HCT116 (cell line): Measurements from ENCODE around the gene CACNA1C. TPM values are rescaled to one million over a fixed set of nuclear protein-coding genes. Genes with fewer than 3 reads are reported as not detected.

ENCODE experiments used
- ATAC-seq: fragments of 200-7000 bp; cut with Tn5 transposase; 2 replicates; pipeline ENCODE4 v1.9.1; 2020; ENCODE audit warnings: mild to moderate bottlenecking, moderate library complexity
- BruUV-seq: library from RNA; stranded (reverse); fragments of 400-500 nt; replicated peaks from 2 replicates; lab custom pipeline; 2021; lab: Mats Ljungman, UMichigan
- CTCF ChIA-PET: fragments of 300-600 bp; sonication (Branson Sonifier 250); formaldehyde crosslinking; loops from one replicate; lab custom pipeline; 2021; ENCODE audit warnings: antibody characterized with exemption; lab: Charles Lee
- POLR2A ChIA-PET: fragments of 300-600, 350-600 bp; sonication (Branson Sonifier 250); formaldehyde crosslinking; loops from one replicate; lab custom pipeline; 2021; ENCODE audit warnings: antibody characterized with exemption; lab: Charles Lee
- RAD21 ChIA-PET, 2 experiments: fragments of 300-600 bp; sonication (Branson Sonifier 250); formaldehyde crosslinking; loops; one replicate each; lab custom pipeline; 2023; ENCODE audit warnings: low total read pairs in 2 of 2; ENCODE audit not compliant: uncharacterized antibody in 2 of 2, unreplicated experiment in 2 of 2, low non-redundant PET in 1 of 2; lab: Charles Lee
- DNase-seq: peaks from one replicate; pipeline ENCODE4 v3.0.0-alpha.2; 2010; ENCODE audit warnings: low read depth, low spot score
- H2AFZ ChIP-seq: fragments of 200-600 bp; shearing (Covaris generic), sonication (generic); 2 replicates; pipeline ENCODE4 v1.6.1; 2017; ENCODE audit warnings: low read depth, mixed run types, mixed read lengths, antibody characterized with exemption, low read length; ENCODE audit not compliant: poor library complexity, severe bottlenecking
- H3K27ac ChIP-seq: 2 replicates; pipeline ENCODE4 v1.5.1; 2012; ENCODE audit warnings: low read depth, low read length
- H3K27me3 ChIP-seq: fragments of 200-600 bp; sonication (generic); 2 replicates; pipeline ENCODE4 v1.6.1; 2016; ENCODE audit warnings: mixed run types, low read length, mixed read lengths; ENCODE audit not compliant: insufficient read depth
- H3K36me3 ChIP-seq, 2 experiments: fragments of 200-500 bp in 1 of 2; fragments of 200-600 bp in 1 of 2; sonication (Bioruptor generic) in 1 of 2; sonication (generic) in 1 of 2; 2 replicates each; pipeline versions ENCODE4 v1.5.1 to v1.6.1; 2014 to 2016; ENCODE audit warnings: low read length in 2 of 2, inconsistent platforms in 1 of 2, mixed read lengths in 1 of 2, mixed run types in 1 of 2; ENCODE audit not compliant: insufficient read depth in 2 of 2, control insufficient read depth in 1 of 2
- H3K4me1 ChIP-seq, 2 experiments: fragments of 200-600 bp in 1 of 2; sonication (generic) in 1 of 2; 2 replicates each; pipeline versions ENCODE4 v1.5.1 to v1.6.1; 2012 to 2017; ENCODE audit warnings: low read length in 2 of 2, inconsistent platforms in 1 of 2, mild to moderate bottlenecking in 1 of 2, mixed read lengths in 1 of 2, mixed run types in 1 of 2, moderate library complexity in 1 of 2; ENCODE audit not compliant: insufficient read depth in 2 of 2, control insufficient read depth in 1 of 2
- H3K4me2 ChIP-seq: fragments of 200-600 bp; sonication (generic); 2 replicates; pipeline ENCODE4 v1.6.1; 2017; ENCODE audit warnings: mixed run types, low read length, mixed read lengths
- H3K4me3 ChIP-seq, 2 experiments: fragments of 200-600 bp in 1 of 2; sonication (generic) in 1 of 2; replicated peaks in 1 of 2; 2 replicates each; pipeline ENCODE4 v1.5.1; 2011 to 2016; ENCODE audit warnings: low read length in 2 of 2, control low read depth in 1 of 2, low read depth in 1 of 2, mild to moderate bottlenecking in 1 of 2, mixed read lengths in 1 of 2, mixed run types in 1 of 2
- H3K79me2 ChIP-seq: fragments of 200-600 bp; sonication (generic); 2 replicates; pipeline ENCODE4 v1.6.1; 2017; ENCODE audit warnings: mild to moderate bottlenecking, mixed run types, low read length, moderate library complexity, mixed read lengths; ENCODE audit not compliant: insufficient read depth
- H3K9ac ChIP-seq: fragments of 200-600 bp; sonication (generic); 2 replicates; pipeline ENCODE4 v1.6.1; 2016; ENCODE audit warnings: low read length, mixed read lengths
- H3K9me2 ChIP-seq: fragments of 200-600 bp; sonication (generic), shearing (Covaris generic); 2 replicates; pipeline ENCODE4 v1.6.1; 2017; ENCODE audit warnings: mixed run types, mild to moderate bottlenecking, moderate library complexity; ENCODE audit not compliant: insufficient read depth
- H3K9me3 ChIP-seq, 2 experiments: fragments of 200-500 bp in 1 of 2; fragments of 200-600 bp in 1 of 2; sonication (Bioruptor generic) in 1 of 2; sonication (generic) in 1 of 2; 2 replicates each; pipeline ENCODE4 v1.6.1; 2014 to 2017; ENCODE audit warnings: low read length in 2 of 2, mixed read lengths in 2 of 2, inconsistent platforms in 1 of 2, low read depth in 1 of 2, mild to moderate bottlenecking in 1 of 2, mixed run types in 1 of 2, moderate library complexity in 1 of 2; ENCODE audit not compliant: control insufficient read depth in 1 of 2, insufficient read depth in 1 of 2
- H4K20me1 ChIP-seq: fragments of 200-600 bp; sonication (generic), shearing (Covaris generic); 2 replicates; pipeline ENCODE4 v1.6.1; 2017; ENCODE audit warnings: mixed run types, mild to moderate bottlenecking, moderate library complexity; ENCODE audit not compliant: insufficient read depth
- ATF3 ChIP-seq: IDR thresholded peaks from 2 replicates; pipeline ENCODE4 v1.6.1; 2012
- CBX3 ChIP-seq: IDR thresholded peaks from 2 replicates; pipeline ENCODE4 v1.6.1; 2012; ENCODE audit warnings: low read depth
- CEBPB ChIP-seq: IDR thresholded peaks from 2 replicates; pipeline ENCODE4 v1.6.1; 2012; ENCODE audit warnings: low read depth
- EGR1 ChIP-seq: IDR thresholded peaks from 2 replicates; pipeline ENCODE4 v1.6.1; 2012; ENCODE audit warnings: low read depth
- EZH2 ChIP-seq: fragments of 200-600 bp; sonication (generic); IDR thresholded peaks from 2 replicates; pipeline ENCODE4 v1.6.1; 2017; ENCODE audit warnings: antibody characterized with exemption, mixed run types
- FOSL1 ChIP-seq: IDR thresholded peaks from 2 replicates; pipeline ENCODE4 v1.6.1; 2012; ENCODE audit warnings: low read depth
- POLR2A ChIP-seq: IDR thresholded peaks from 2 replicates; pipeline ENCODE4 v1.7.0; 2011; ENCODE audit warnings: borderline replicate concordance; ENCODE audit not compliant: insufficient read depth, insufficient read length; ENCODE audit errors: extremely low read depth
- POLR2AphosphoS5 ChIP-seq: IDR thresholded peaks from 2 replicates; pipeline ENCODE4 v1.6.1; 2011; ENCODE audit warnings: mild to moderate bottlenecking, low read depth, low read length, moderate library complexity
- RAD21 ChIP-seq: IDR thresholded peaks from 2 replicates; pipeline ENCODE4 v1.6.1; 2012; ENCODE audit warnings: low read depth, mild to moderate bottlenecking
- REST ChIP-seq: IDR thresholded peaks from 2 replicates; pipeline ENCODE4 v1.6.1; 2012; ENCODE audit warnings: low read depth
- SIN3A ChIP-seq: IDR thresholded peaks from 2 replicates; pipeline ENCODE4 v1.6.1; 2012; ENCODE audit warnings: low read depth
- SRF ChIP-seq: IDR thresholded peaks from 2 replicates; pipeline ENCODE4 v1.6.1; 2012; ENCODE audit warnings: low read depth
- TCF7L2 ChIP-seq: IDR thresholded peaks from 2 replicates; pipeline ENCODE4 v1.7.0; 2011; ENCODE audit warnings: borderline replicate concordance, inconsistent platforms; ENCODE audit not compliant: insufficient read depth, insufficient read length; ENCODE audit errors: extremely low read depth
- YY1 ChIP-seq: IDR thresholded peaks from 2 replicates; pipeline ENCODE4 v1.6.1; 2011; ENCODE audit warnings: low read length, low read depth, moderate library complexity, mild to moderate bottlenecking; ENCODE audit not compliant: insufficient replicate concordance; ENCODE audit errors: extremely low read depth
- ZFX ChIP-seq: fragments of 450-650 bp; IDR thresholded peaks from 2 replicates; pipeline ENCODE4 v1.6.1; 2017
- intact Hi-C: fragments of 100-400 bp; cut with micrococcal nuclease; formaldehyde crosslinking; loops from 2 replicates; pipeline ENCODE4 v1.10.0; 2022
- total RNA-seq: library from RNA; stranded (reverse); gene quantifications from one replicate; pipeline ENCODE4 v1.2.1, GENCODE V29; 2021; ENCODE audit not compliant: unreplicated experiment
- TF ChIP-seq, protein P1 (sequence below): IDR thresholded peaks from 2 replicates; pipeline ENCODE4 v1.6.1; 2011; ENCODE audit warnings: mild to moderate bottlenecking, low read length, moderate library complexity; ENCODE audit not compliant: insufficient replicate concordance; ENCODE audit errors: extremely low read depth

Gene CACNA1C
- total RNA-seq, 1 experiment from 2014 or later: 0.05 TPM

GRCh38 chr12:2417481-2418160 is 364.8 kb downstream of the CACNA1C start (continued):
- TF ChIP-seq REST (no peak), EGR1 (no peak), CBX3 (no peak)

DNA sequence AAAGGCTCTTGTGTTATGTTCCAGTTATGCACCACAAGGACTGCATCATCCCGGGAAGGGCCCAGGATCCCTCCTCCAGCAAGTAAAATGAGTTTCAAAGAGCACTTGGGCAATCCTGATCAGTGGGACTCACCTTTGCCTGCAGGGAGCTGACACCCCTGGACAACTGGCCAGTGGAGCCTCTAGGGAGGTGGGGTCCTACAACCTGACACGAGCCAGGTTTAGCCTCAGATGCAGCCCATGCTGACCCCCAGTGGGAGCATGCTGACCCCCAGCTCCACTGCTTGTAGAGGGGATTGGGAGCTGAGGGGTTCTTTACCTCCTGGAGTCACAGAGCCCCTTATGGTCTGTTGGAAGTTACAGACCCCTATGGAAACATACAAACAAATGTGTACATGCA is 365.8 kb downstream of the CACNA1C start:
- DNase-seq: no peak
- Histone ChIP-seq H3K27me3 (peaks cover 6% of the 10 kb centered on the region; the same call in 1 of the 2 replicates), H3K4me1 (no peaks in the 10 kb centered on the region), H3K4me3 (no peak overlapping the region), H3K9me3 (no peaks in the 10 kb centered on the region), H4K20me1 (no peaks in the 10 kb centered on the region), H3K79me2 (no peaks in the 10 kb centered on the region), H3K36me3 (no peaks in the 10 kb centered on the region), H2AFZ (no peak overlapping the region), H3K9ac (no peak overlapping the region), H3K4me2 (no peak overlapping the region), H3K9me2 (no peaks in the 10 kb centered on the region), H3K27ac (no peak overlapping the region)
- RAD21 ChIA-PET: no interaction called here
- BruUV-seq: no TSS peak
- CTCF ChIA-PET: no interaction called here
- TF ChIP-seq CBX3: no peak
- TF ChIP-seq, protein P1, sequence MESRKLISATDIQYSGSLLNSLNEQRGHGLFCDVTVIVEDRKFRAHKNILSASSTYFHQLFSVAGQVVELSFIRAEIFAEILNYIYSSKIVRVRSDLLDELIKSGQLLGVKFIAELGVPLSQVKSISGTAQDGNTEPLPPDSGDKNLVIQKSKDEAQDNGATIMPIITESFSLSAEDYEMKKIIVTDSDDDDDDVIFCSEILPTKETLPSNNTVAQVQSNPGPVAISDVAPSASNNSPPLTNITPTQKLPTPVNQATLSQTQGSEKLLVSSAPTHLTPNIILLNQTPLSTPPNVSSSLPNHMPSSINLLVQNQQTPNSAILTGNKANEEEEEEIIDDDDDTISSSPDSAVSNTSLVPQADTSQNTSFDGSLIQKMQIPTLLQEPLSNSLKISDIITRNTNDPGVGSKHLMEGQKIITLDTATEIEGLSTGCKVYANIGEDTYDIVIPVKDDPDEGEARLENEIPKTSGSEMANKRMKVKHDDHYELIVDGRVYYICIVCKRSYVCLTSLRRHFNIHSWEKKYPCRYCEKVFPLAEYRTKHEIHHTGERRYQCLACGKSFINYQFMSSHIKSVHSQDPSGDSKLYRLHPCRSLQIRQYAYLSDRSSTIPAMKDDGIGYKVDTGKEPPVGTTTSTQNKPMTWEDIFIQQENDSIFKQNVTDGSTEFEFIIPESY: no peak
- TF ChIP-seq FOSL1: no peak
- no peak for TF ChIP-seq SIN3A
- no peak for TF ChIP-seq TCF7L2
- no peak for TF ChIP-seq CEBPB
- TF ChIP-seq EGR1: no peak
- no peak for TF ChIP-seq YY1
- TF ChIP-seq EZH2: no peak
- no peak for TF ChIP-seq ZFX
- TF ChIP-seq RAD21: no peak
- TF ChIP-seq POLR2A: no peak
- no peak for TF ChIP-seq REST
- no peak for TF ChIP-seq SRF
- no peak for TF ChIP-seq POLR2AphosphoS5
- TF ChIP-seq ATF3: no peak
- intact Hi-C loops: no loop called here
- POLR2A ChIA-PET: no interaction called here
- no peak for ATAC-seq
